ENCODE measurements around the gene ZNF726. TPM values are rescaled to one million over a fixed set of nuclear protein-coding genes. Genes with fewer than 3 reads are reported as not detected.
"Not testable (repeated sequence)": the region's sequence is repeated elsewhere in the genome, so short reads cannot be mapped to it uniquely, and the experiment has no call there.

ZNF726 gene
- total RNA-seq = 2.6 TPM

GRCh38 chr19:23914402-23915286 lies at the start of gene ZNF726:
ZNF726 (plus strand) TSS chr19:23914886; CDS start chr19:23914995, 109 bp downstream.
- no peaks in the 10 kb centered on the region for H3K36me3 ChIP-seq (ENCODE audit: control insufficient read depth in 3 of 3, insufficient read depth in 3 of 3, low read length in 3 of 3)
- no peak within 1 kb of the TSS for H3K27ac ChIP-seq (ENCODE audit: low read depth, low read length)
- H3K27me3 ChIP-seq (ENCODE audit: control insufficient read depth in 3 of 3, insufficient read depth in 3 of 3, low read length in 3 of 3) = no peaks in the 10 kb centered on the region
- no peaks in the 10 kb centered on the region for H3K4me1 ChIP-seq (ENCODE audit: control insufficient read depth in 3 of 3, insufficient read depth in 3 of 3, low read length in 3 of 3)
- peak within 1 kb of the TSS; percentile 32 to 70 (median 33) for H3K9ac ChIP-seq (ENCODE audit: low read depth in 1 of 3, low read length in 3 of 3)
- H3K4me3 ChIP-seq (ENCODE audit: low read length in 3 of 3) = peak within 1 kb of the TSS; percentile 65 to 75 (median 67)
- H3K9me3 ChIP-seq (ENCODE audit: control insufficient read depth in 3 of 3, low read length in 3 of 3) = no peaks in the 10 kb centered on the region

DNA sequence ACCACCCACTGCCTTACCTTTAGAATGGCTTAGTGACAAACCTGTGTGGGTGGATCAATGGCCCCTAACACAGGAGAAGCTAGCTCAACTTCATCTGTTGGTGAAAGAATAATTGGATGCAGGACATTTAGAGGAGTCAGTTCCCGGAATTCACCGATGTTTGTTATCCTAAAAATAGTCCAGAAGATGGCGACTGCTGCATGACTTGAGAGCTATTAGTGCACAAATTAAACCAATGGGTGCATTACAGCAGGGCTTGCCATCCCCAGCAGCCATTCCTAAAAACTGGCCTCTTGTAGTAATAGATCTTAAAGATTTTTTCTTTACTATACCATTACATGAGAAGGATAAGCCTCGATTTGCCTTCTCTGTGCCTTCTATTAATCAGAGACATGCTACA lies 46.8 kb upstream of the ZNF726 start:
- Histone ChIP-seq H3K4me3 (ENCODE audit: low read length in 3 of 3) (no peak overlapping the region), H3K36me3 (ENCODE audit: control insufficient read depth in 3 of 3, insufficient read depth in 3 of 3, low read length in 3 of 3) (no peaks in the 10 kb centered on the region), H3K27me3 (ENCODE audit: control insufficient read depth in 3 of 3, insufficient read depth in 3 of 3, low read length in 3 of 3) (no peaks in the 10 kb centered on the region), H3K9ac (ENCODE audit: low read depth in 1 of 3, low read length in 3 of 3) (no peak overlapping the region), H3K9me3 (ENCODE audit: control insufficient read depth in 3 of 3, low read length in 3 of 3) (no peaks in the 10 kb centered on the region), H3K4me1 (ENCODE audit: control insufficient read depth in 3 of 3, insufficient read depth in 3 of 3, low read length in 3 of 3) (no peaks in the 10 kb centered on the region), H3K27ac (ENCODE audit: low read depth, low read length) (no peak overlapping the region)

- H3K9ac ChIP-seq (ENCODE audit: low read depth in 1 of 3, low read length in 3 of 3) = no peak overlapping the region
- H3K27ac ChIP-seq (ENCODE audit: low read depth, low read length) = no peak overlapping the region
- H3K4me1 ChIP-seq (ENCODE audit: control insufficient read depth in 3 of 3, insufficient read depth in 3 of 3, low read length in 3 of 3) = no peaks in the 10 kb centered on the region
- no peaks in the 10 kb centered on the region for H3K27me3 ChIP-seq (ENCODE audit: control insufficient read depth in 3 of 3, insufficient read depth in 3 of 3, low read length in 3 of 3)
- no peaks in the 10 kb centered on the region for H3K9me3 ChIP-seq (ENCODE audit: control insufficient read depth in 3 of 3, low read length in 3 of 3)
- H3K4me3 ChIP-seq (ENCODE audit: low read length in 3 of 3) = no peak overlapping the region
- H3K36me3 ChIP-seq (ENCODE audit: control insufficient read depth in 3 of 3, insufficient read depth in 3 of 3, low read length in 3 of 3) = no peaks in the 10 kb centered on the region
Measured at GRCh38 chr19:23868630-23869029, 46.1 kb upstream of the ZNF726 start.

DNA sequence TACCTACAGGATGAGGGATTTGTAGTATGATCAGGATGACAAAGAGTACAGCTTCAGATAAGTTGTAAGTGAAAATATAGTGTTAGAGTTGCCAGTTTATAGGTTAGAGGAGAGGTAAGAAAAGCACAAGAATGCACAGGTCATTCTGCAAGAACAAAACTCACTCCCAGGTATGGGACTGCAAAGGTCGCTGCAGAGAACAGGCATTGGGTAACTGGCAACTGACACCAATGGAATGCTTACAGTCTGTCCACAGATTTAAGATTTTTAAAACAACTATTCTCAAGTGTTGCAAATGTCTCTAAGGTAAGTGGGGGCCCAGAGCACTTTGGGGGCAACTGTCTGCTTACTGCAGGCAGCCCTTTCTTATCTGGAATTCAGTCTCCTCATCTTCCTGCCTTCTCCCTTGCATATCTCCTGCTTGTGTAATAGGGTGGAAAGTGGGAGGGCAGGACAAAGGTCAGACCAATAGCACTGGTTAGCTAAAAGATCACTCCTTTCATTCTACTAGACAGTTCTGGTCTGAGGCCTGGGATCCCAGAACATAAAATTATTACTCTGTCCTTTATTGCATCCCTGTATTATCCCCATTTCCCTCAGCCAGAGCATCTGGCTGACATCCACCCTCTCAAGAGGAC lies 42.3 kb upstream of the ZNF726 start:
- Histone ChIP-seq H3K9me3 (ENCODE audit: control insufficient read depth in 3 of 3, low read length in 3 of 3) (no peaks in the 10 kb centered on the region), H3K4me3 (ENCODE audit: low read length in 3 of 3) (no peak overlapping the region), H3K9ac (ENCODE audit: low read depth in 1 of 3, low read length in 3 of 3) (no peak overlapping the region), H3K27me3 (ENCODE audit: control insufficient read depth in 3 of 3, insufficient read depth in 3 of 3, low read length in 3 of 3) (no peaks in the 10 kb centered on the region), H3K27ac (ENCODE audit: low read depth, low read length) (no peak overlapping the region), H3K4me1 (ENCODE audit: control insufficient read depth in 3 of 3, insufficient read depth in 3 of 3, low read length in 3 of 3) (no peaks in the 10 kb centered on the region), H3K36me3 (ENCODE audit: control insufficient read depth in 3 of 3, insufficient read depth in 3 of 3, low read length in 3 of 3) (no peaks in the 10 kb centered on the region)

DNA sequence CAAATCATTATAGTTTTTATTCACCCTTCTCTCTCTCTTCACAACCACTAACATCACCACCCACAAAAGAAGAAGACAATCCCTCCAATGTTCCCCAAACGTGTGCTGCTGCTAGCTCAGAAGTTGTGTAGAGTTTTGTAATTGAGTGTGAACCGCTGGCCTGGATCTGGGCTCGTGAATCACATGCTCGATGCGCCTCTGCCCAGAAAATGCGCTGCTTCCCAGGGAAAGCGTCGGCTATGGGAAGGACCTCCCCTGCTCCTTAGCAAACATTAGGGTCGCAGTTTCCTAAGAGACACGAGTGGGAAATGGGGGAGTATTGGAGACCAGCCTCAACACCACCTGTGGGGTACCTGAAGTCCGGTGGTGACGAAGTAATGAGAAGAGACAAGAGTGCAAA lies 38.4 kb upstream of the ZNF726 start:
- no peaks in the 10 kb centered on the region for H3K36me3 ChIP-seq (ENCODE audit: control insufficient read depth in 3 of 3, insufficient read depth in 3 of 3, low read length in 3 of 3)
- no peak overlapping the region for H3K9ac ChIP-seq (ENCODE audit: low read depth in 1 of 3, low read length in 3 of 3)
- H3K9me3 ChIP-seq (ENCODE audit: control insufficient read depth in 3 of 3, low read length in 3 of 3) = no peaks in the 10 kb centered on the region
- no peak overlapping the region for H3K4me3 ChIP-seq (ENCODE audit: low read length in 3 of 3)
- H3K27ac ChIP-seq (ENCODE audit: low read depth, low read length) = no peak overlapping the region
- no peaks in the 10 kb centered on the region for H3K4me1 ChIP-seq (ENCODE audit: control insufficient read depth in 3 of 3, insufficient read depth in 3 of 3, low read length in 3 of 3)
- H3K27me3 ChIP-seq (ENCODE audit: control insufficient read depth in 3 of 3, insufficient read depth in 3 of 3, low read length in 3 of 3) = no peaks in the 10 kb centered on the region

DNA sequence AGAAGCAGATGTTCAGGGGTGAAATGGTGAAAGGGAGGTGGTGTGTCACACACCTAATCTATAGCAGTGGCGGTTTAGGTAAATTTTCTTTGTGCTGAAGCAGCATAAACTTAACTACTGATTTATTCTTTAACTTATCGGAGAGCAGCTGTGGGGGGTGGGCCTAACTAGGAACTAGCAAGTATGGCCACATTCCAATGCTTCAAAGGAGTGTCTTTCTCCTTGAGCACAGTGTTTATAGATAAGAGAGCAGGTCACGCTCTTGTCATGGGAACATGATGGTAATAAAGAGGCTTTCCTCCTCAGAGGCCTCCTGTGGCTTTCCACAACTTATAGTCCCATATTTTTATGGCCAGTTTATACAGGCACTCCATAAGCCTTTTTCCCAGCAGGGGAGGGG lies 37.9 kb upstream of the ZNF726 start:
- H3K27me3 ChIP-seq (ENCODE audit: control insufficient read depth in 3 of 3, insufficient read depth in 3 of 3, low read length in 3 of 3); H3K4me3 ChIP-seq (ENCODE audit: low read length in 3 of 3); H3K36me3 ChIP-seq (ENCODE audit: control insufficient read depth in 3 of 3, insufficient read depth in 3 of 3, low read length in 3 of 3); H3K9me3 ChIP-seq (ENCODE audit: control insufficient read depth in 3 of 3, low read length in 3 of 3); H3K4me1 ChIP-seq (ENCODE audit: control insufficient read depth in 3 of 3, insufficient read depth in 3 of 3, low read length in 3 of 3); H3K9ac ChIP-seq (ENCODE audit: low read depth in 1 of 3, low read length in 3 of 3); H3K27ac ChIP-seq (ENCODE audit: low read depth, low read length): not testable (repeated sequence)

GRCh38 chr19:23882493-23882892 lies 32.2 kb upstream of the ZNF726 start:
- H3K4me3 ChIP-seq (ENCODE audit: low read length in 3 of 3) = no peak overlapping the region
- H3K27me3 ChIP-seq (ENCODE audit: control insufficient read depth in 3 of 3, insufficient read depth in 3 of 3, low read length in 3 of 3) = no peaks in the 10 kb centered on the region
- H3K9me3 ChIP-seq (ENCODE audit: control insufficient read depth in 3 of 3, low read length in 3 of 3) = peaks cover 0 to 4% (median 0%) of the 10 kb centered on the region in 3 donors
- no peaks in the 10 kb centered on the region for H3K4me1 ChIP-seq (ENCODE audit: control insufficient read depth in 3 of 3, insufficient read depth in 3 of 3, low read length in 3 of 3)
- H3K9ac ChIP-seq (ENCODE audit: low read depth in 1 of 3, low read length in 3 of 3) = no peak overlapping the region
- H3K27ac ChIP-seq (ENCODE audit: low read depth, low read length) = no peak overlapping the region
- no peaks in the 10 kb centered on the region for H3K36me3 ChIP-seq (ENCODE audit: control insufficient read depth in 3 of 3, insufficient read depth in 3 of 3, low read length in 3 of 3)

GRCh38 chr19:23884363-23884762 lies 30.3 kb upstream of the ZNF726 start:
- no peak overlapping the region for H3K4me3 ChIP-seq (ENCODE audit: low read length in 3 of 3)
- H3K27ac ChIP-seq (ENCODE audit: low read depth, low read length) = no peak overlapping the region
- no peaks in the 10 kb centered on the region for H3K36me3 ChIP-seq (ENCODE audit: control insufficient read depth in 3 of 3, insufficient read depth in 3 of 3, low read length in 3 of 3)
- no peaks in the 10 kb centered on the region for H3K27me3 ChIP-seq (ENCODE audit: control insufficient read depth in 3 of 3, insufficient read depth in 3 of 3, low read length in 3 of 3)
- no peaks in the 10 kb centered on the region for H3K4me1 ChIP-seq (ENCODE audit: control insufficient read depth in 3 of 3, insufficient read depth in 3 of 3, low read length in 3 of 3)
- H3K9me3 ChIP-seq (ENCODE audit: control insufficient read depth in 3 of 3, low read length in 3 of 3) = peaks cover 0 to 9% (median 2%) of the 10 kb centered on the region in 3 donors
- H3K9ac ChIP-seq (ENCODE audit: low read depth in 1 of 3, low read length in 3 of 3) = no peak overlapping the region

DNA sequence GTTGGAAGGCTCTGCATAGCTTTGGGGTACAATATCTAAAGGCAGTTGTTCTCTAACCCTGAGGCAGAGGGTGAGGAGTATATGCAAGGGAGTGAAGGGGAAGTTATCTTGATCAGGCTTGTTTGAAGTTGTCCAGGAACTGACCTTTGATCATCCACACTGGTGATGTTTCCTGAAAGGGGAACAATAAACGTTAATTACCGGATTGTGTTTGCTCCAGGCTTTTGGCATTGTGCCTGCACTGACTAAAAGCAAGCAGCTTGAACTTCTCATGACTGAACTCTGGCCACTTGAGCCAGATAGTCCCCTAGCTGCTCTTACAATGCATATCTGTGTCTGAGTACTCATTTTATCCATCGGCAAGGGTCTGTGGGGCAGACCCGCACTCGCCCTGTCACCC lies 27.0 kb upstream of the ZNF726 start:
- no peaks in the 10 kb centered on the region for H3K4me1 ChIP-seq (ENCODE audit: control insufficient read depth in 3 of 3, insufficient read depth in 3 of 3, low read length in 3 of 3)
- no peak overlapping the region for H3K4me3 ChIP-seq (ENCODE audit: low read length in 3 of 3)
- H3K27ac ChIP-seq (ENCODE audit: low read depth, low read length) = no peak overlapping the region
- peaks cover 0 to 9% (median 2%) of the 10 kb centered on the region in 3 donors for H3K9me3 ChIP-seq (ENCODE audit: control insufficient read depth in 3 of 3, low read length in 3 of 3)
- no peaks in the 10 kb centered on the region for H3K27me3 ChIP-seq (ENCODE audit: control insufficient read depth in 3 of 3, insufficient read depth in 3 of 3, low read length in 3 of 3)
- no peaks in the 10 kb centered on the region for H3K36me3 ChIP-seq (ENCODE audit: control insufficient read depth in 3 of 3, insufficient read depth in 3 of 3, low read length in 3 of 3)
- no peak overlapping the region for H3K9ac ChIP-seq (ENCODE audit: low read depth in 1 of 3, low read length in 3 of 3)

DNA sequence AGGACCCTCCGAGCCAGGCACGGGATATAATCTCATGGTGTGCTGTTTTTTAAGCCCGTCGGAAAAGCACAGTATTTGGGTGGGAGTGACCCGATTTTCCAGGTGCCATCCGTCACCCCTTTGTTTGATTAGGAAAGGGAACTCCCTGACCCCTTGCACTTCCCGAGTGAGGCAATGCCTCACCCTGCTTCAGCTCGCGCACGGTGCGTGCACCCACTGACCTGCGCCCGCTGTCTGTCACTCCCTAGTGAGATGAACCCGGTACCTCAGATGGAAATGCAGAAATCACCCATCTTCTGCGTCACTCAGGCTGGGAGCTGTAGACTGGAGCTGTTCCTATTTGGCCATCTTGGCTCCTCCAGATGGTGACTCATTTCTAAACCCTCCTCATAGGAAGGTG lies 18.6 kb upstream of the ZNF726 start:
- not testable (repeated sequence) for H3K4me1 ChIP-seq (ENCODE audit: control insufficient read depth in 3 of 3, insufficient read depth in 3 of 3, low read length in 3 of 3); H3K9ac ChIP-seq (ENCODE audit: low read depth in 1 of 3, low read length in 3 of 3); H3K4me3 ChIP-seq (ENCODE audit: low read length in 3 of 3); H3K27ac ChIP-seq (ENCODE audit: low read depth, low read length); H3K27me3 ChIP-seq (ENCODE audit: control insufficient read depth in 3 of 3, insufficient read depth in 3 of 3, low read length in 3 of 3); H3K36me3 ChIP-seq (ENCODE audit: control insufficient read depth in 3 of 3, insufficient read depth in 3 of 3, low read length in 3 of 3); H3K9me3 ChIP-seq (ENCODE audit: control insufficient read depth in 3 of 3, low read length in 3 of 3)

Measured in skeletal muscle tissue (tissue), 4 donors.